HG02981 (cell line): ENCODE data around the gene PMEPA1.

ENCODE experiments used
- ATAC-seq: cut with Tn5 transposase; IDR thresholded peaks from one replicate; pipeline ENCODE4 v1.9.1; 2021; ENCODE audit warnings: mild to moderate bottlenecking, moderate library complexity; ENCODE audit not compliant: unreplicated experiment

PMEPA1 gene

DNA sequence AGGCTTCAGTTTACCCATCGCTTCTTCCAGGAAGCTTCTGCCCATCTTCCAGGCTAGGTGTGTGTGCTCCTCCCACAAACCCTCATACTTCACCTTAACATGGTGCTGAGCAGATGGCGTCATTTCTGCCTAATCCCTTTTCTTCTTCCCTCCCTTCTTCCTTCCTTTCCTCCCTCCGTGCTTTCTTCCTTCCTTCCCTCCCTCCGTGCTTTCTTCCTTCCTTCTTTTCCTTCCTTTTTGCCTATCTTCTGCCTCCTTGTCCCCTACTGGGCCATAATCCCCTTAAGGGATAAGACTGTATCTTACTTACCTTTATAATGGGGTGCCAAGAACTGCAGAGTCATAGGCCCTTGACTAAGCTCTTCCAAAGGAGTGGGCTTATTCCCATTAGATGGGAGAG, 27.5 kb upstream of the PMEPA1 start:
- ATAC-seq, result no peak

DNA sequence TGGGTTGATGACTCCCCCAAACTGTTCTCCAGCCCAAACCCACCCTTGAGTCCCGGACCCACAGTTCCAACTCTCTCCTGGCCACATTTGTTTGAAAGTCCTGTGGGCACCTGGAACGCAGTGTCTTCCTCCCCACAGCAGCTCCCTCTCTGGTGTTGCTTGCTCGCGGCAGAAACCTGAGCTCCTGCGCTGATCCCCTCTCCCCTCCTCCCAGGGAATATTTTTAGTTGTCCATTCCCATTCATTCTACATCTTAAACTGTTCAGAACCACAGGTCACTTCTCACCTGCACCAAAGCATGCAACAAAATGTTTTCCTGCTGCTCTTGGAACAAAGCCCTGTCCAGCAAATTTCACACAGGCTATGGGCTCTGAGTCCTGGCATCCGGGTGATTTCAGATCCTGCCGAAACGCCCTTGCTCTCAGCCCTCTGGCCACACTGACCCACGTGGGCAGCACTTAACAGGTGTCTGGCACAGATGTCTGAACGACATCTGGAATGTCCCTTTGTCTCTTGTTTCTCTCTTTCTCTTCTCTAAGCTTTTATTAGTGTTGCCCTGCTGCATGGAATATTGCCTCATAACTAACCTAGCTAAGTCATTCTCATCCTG, 27.0 kb upstream of the PMEPA1 start:
- no peak for ATAC-seq

DNA sequence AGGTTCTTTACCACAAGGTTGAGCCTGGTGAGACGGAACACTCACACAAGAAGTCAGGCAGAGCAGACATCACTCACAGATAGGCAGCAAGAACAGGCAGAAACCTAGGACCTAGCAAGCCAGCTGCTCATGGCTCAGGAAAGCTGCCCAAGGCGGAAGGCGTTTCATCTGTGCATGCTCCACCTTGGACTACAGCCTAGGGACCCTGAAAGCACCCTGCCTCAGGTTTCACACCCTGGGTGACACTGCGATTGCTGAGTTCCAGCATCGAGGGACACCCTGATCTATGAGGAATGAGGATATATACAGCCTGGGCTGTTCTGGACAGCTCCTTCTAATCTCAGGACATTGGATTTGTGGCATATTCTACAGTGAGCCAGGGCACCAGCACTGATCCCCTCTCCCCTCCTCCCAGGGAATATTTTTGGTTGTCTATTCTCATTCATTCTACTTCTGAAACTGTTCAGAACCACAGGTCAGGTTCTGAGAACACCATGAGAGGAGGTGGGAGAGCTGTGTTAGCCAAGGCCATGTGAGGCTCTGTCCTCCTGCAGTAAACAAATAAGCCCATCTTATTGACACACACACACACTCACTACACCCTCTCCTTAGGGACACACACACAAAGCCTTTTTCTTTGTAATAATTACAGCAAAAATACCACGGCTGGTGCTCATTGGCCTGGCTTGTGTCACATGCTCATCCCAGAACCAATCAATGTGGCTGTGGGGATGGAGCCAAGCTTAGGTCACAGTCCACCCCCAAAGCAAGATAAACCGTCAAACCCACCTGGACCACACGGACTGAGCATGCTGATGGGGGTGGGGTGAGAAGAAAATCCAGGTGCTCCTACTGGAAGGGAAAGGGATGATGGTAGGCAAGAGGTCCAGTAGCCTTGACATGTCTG, 26.3 kb upstream of the PMEPA1 start:
- ATAC-seq, result no peak

DNA sequence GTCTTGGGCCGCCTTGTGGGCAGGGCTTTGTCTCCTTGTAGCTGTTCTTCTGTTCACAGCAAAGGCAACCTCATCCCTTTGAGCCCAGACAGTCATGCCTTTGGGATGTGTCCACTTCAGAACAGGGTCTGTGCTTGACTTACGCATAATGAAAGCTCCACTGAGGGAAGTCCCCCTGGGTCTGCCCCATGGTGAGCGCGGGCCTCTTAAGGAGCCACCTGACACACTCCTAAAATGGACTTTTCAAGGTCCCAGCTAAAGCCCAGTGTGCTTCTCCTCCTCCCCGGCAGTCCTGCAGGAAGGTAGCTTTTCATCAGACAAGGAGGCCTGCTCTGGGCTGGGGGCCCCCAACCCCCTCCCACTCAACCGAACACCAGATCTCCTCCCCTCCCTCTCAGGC, 24.9 kb upstream of the PMEPA1 start:
- ATAC-seq, result no peak

DNA sequence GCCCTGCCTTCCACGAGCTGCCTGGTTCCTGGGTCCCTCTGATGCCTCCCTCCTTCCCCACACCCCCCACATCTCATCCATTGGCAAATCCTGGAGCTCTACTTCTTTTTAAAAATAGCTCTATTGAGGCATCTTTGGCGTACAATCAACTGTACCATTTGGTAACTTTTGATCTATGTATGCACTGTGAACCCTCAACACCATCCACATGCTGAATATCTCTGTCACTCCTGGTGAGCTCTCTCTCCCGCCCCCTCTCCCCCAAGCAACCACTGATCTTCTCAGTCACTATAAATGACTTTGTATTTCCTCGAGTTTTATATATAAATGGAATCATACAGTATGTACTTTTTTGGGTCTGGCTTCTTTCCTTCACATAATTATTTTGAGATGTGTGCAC, 22.4 kb upstream of the PMEPA1 start:
- ATAC-seq, result no peak

DNA sequence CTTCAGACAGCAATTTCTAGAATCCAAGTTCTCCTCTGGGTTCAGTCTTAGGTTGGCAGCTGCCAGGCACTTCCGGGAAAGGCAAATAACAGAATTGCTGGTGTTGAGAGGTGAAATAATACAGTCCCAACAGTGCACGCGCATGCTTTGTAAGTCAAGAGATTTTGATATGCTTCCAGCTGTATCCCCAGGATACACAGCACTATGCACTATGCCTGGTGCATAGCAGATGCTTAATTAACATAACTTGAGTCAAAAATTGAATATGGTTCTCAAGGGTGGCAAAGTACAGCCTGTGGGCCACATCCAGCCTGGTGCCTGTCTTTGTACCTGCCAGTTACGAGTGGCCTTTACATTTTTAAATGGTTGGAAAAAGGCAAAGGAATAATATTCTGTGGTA, 18.9 kb upstream of the PMEPA1 start:
- ATAC-seq, result no peak

DNA sequence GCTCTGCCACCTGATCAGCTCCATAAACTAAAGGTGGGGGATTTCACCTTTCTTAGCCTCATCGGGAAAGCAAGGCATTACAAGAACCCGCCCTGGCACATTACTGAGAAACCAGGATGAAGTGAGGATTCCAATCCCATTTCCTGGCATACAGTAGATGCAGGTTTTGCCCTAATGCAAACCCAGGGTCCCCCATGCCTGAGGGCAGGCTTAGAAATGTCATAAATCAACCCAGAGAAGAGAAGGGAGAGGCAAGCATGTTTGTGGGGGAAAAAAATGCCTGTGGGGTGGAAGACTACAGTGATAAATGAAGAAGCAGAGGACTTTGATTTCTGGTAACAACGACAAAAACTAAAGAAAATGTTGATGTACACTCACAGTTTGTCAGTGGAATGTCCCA, 18.0 kb upstream of the PMEPA1 start:
- no peak for ATAC-seq

DNA sequence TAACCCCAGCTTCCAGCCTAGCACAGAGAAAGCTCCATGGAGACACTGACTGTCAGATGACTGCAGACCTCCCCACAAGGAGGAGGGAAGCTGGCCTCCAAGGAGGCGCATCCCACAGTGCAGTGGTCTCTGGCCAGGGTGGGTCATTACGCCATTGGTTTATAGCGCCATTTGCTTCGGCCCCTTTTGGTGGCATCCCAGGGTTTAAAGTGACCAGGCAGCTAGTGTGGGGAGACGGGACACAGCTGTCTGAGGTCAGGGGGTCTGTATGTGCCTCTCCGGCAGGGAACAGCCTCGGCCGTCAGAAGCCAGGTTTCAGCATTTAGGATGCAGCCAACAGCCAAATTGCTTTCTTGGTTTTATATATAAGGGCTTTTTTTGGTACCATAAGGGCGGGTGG, 15.8 kb upstream of the PMEPA1 start:
- no peak for ATAC-seq

DNA sequence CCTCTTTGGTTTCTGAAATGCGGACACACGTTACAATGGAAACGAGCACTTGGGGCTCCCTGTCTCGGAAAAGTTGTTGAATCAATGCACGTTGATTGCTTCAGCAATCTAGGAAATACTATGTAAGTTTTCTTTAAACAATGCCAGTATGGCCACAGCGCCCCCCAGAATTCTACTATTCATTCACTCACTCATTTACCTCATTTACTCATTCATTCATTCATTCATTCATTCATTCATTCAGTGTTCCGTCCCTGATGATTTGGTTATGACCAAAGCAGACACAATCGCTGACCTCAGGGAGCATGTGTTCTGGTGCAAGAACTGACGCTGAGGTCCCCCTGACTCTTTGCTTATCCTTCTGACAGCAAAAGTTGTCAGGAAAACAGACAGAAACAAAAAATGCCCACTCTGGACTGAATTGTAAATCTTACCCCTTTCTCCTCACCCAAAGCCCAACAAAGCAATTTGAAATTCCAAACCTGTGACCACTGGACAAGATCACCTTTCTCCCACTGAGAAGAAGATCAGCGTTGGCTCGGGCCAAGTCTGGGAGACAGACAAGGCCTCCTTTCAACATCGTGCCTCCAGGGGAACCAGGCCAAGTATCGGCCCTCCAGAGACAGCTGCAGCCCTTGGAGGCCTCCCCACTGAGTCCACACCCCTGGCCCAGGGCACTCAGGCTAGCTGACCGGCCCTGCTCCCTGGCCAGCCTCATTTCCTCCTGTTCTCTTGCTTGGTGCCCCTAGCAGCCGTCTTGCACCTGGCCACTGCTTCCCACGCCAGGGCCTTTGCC, 15.0 kb upstream of the PMEPA1 start:
- no peak for ATAC-seq

DNA sequence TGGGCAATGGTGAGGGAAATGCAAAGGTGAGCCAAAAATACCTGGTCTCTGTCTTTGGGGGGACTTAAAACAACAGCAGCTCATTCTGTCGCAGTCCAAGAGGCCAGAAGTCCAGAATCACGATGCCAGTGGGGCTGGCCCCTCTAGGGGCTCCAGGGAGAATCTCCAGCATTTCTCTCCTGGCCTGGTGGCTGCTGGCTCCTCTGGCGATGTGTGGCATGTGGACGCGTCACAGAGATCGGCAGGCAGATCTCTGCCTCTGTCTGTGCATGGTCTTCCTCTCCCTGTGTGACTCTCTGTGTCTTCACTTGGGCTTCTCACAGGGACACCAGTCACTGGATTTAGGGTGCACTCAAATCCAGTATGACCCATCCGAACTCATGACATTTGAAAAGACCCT, 14.0 kb upstream of the PMEPA1 start:
- ATAC-seq, result no peak

DNA sequence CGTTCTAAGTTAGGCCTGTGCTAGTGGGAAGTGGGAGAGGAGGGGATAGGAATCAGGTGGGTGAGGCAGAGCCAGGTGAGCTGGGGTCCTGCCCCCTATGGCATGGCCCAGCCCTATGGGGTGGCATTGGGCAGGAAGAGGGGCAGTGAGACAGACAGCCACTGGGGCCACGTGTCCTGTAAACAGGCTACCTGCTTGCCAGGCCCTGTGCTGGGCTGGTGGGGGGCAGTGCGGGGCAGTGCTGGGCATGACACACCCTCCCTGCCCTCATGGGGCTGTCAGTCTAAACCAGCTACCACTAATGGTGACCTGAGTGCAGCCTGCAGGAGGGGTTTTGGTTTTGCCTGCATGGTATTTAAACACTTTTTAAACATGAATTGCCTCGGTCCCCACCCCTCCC, 10.1 kb upstream of the PMEPA1 start:
- ATAC-seq, result no peak

DNA sequence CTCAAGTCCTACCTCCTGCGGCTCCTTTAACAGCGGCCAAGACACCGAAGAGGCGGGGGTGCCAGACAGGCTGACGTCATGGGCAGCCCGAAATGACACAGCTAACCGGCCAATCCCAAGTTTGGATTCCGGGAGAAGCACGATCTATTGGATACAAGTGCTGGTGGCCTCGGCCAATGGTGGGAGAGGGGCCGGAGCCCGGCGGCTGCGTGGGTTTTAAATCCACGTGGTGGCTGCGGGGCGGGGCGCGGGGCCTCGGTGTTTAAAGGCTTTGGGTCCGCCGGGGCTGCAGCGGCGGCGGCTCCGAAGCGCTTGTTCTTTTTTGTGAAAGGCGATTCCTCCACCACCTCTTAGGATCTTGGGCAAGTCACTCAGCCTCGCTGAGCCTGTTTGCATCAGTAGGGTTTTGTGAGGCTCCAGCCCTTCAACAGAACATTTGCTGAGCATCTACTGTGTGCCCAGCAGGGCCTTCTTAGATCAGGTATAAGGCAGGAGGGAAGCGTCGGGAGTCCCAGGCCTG, 8.7 kb upstream of the PMEPA1 start:
- ATAC-seq, result peak; percentile 98

DNA sequence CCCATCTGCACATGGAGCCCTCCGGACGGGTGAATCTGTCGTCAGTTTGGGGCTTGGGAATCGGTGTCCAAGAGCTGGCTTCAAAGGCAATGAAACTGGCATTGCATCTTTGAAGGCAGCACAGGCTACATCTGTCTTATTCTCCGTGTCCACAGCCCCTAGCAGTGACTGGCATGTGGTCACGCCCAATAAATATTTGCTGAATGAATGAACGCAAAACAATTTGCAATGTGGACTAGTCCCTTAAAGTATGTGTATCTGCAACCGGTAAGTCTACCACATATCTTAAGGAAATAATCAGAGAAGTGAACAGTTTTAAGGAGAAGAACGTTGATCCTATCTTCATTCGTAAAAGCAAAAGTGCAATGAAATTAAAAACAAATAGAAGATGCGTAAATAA, 8.0 kb upstream of the PMEPA1 start:
- ATAC-seq, result no peak

DNA sequence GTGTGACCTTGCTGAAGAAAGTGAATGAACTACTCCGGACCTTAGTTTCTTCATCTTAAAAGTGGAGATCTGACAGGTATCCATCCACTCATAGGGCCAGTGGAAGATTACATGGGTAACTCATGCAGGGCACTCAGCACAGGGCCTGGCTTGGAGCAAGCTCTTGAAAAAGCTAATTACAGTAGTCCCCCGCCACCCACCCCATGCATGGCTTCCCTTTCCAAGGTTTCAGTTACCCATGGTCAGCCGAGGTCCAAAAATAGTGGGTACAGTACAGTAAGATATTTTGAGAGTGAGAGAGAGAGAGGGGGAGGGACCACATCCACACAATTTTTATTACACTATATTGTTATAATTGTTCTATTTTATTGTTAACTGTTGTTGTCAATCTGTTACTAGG, 7.1 kb upstream of the PMEPA1 start:
- ATAC-seq, result no peak

DNA sequence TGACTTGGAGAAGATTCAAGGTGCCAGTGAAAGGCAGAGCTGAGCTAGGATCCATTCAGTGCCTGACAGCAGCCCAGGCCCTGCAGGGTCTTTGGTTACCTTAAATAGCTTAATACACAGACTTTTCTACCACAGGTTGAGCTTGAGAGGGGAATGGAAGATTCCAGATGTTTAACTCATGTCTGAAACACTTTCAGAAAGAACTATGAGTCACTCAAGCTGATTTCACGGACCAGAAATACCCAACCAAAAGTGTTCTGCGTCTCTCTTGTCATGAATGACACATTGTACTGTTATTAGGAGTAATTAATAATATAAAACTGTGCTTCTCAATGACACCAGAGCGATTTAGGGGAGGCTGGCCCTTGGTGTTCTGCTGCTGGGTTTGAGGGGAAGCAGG, 6.4 kb upstream of the PMEPA1 start:
- ATAC-seq, result no peak

DNA sequence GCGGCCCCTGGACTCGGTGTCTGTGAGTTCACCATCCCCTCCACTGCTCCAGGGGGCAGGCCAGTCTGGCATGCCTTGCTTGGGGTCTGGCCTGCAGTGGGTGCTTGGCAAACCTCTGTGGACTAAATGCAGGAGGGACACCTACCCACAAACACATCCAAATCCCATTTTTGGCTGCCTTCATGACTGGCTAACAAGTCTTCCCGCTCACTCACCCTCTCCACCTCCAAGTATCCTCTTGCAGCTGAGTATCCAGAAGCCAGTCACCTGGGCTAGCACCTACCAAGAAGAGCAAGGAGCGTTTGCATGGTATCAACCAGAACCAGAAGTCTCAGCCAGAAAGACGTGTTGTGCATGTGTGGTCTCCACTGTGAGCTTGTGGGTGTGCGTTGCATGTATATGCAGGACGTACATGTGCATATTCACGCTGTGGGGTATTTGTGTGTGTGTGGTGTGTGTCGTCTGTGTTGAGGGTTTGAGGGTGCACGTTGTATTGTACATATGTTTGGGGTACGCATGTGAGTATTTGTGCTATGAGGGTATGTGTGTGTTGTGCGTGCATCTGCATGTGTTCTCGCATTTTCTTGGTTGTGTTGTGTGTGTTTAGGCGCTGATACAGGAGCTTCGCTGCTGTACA, 5.6 kb upstream of the PMEPA1 start:
- no peak for ATAC-seq

DNA sequence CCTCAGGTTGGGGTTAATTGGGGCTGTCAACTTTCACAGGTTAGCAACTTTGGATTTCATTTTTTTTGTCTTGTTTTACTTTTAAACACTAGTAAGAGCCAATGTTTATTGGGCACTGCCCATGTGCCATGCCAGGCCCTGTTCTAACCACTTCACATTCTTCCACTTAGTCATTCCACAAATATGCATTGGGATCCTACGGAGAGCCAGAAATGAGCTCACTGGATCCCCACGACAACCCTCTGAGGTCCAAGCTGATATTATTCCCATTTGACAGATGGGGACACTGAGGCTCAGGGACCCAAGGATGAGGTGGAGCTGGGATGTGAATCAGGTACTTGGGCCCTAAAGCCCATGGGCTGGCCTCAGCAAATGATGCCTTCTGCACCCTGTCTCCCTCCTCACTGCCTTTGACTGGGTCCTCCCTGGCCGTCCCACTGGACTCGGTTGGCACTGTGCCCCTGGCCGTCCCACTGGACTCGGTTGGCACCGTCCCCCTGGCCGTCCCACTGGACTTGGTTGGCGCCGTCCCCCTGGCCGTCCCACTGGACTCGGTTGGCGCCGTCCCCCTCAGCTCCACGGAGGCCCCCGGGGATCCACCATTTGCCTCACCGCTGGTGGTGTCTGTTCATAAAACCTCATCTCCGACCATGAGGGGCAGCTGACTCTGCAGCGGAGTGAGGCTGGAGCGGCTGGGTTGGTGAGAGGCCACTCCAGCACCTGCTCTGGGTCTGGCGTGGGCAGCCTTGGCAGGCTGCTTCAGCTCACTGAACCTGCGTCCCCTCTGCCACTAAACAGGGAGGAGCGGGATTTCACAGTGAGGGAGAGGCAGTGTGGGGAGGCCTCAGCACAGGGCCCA, 4.8 kb upstream of the PMEPA1 start:
- ATAC-seq, result no peak

DNA sequence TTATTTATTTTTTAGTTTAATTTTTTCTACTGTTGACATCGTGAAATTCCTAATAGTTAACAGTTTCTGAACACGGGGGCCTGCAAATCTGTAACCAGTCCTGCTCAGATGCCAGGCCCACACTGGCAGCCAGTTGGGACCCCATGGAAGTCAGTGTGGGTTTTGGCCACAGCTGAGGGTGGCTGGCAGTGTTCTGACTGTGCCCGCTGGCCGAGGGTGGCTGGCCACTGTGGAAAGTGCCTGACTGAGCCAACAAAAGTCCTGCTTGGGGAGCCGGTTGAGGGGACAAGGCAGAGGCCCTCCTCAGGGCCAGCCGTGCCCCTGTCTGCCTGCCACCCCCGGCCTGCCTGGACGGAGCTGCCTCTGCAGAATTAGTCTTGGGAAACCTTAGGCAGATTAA, 4.1 kb upstream of the PMEPA1 start:
- ATAC-seq, result no peak

DNA sequence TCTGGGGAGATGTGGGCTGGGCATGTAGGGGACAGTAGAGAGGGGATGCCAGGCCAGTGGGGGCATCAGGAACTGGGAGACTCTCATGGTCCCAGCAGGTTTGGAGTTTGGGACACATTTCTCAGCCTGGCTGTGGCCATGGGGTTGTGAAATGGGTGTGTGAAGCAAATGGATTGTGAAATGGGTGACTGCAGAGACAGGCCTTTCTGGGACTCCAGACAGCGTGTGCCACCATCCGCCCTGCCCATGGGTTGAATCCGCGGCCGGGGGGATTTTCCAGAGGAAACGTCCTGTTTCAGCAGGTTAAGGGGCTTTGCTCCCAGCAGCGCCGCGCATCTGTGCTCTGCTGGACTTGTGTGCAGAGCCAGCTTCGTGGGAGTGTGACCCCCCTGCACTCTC, 3.7 kb upstream of the PMEPA1 start:
- no peak for ATAC-seq

DNA sequence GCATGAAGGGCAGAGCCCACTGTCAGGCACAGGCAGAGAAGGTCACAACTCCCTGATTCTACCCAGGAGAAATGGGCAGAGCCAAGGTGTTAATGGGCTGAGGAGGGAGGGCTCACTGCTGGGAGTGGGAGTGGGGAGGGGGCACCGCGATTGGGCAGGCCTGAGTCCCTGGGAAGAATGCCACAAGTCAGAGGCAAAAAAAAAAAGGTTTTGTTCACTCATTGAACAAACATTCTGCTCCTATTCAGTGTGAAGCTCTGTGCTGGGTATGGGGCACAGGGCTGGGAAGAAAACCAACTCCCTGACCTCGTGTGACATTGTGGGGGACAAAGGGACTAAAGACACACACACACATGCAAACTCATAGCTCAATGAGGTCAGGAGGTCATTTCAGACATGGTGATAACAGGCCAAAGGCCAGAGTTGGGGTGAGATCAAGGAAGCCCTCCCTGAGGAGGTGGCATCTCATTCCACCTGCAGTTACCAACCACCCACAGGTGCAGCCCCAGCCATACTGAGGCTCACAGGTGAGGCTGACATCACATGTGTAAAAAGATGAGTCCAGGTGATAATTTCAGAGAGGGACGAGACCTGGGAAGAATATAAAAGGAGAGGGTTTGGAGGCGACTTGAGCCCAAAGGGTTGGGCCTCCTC, 3.2 kb upstream of the PMEPA1 start:
- no peak for ATAC-seq
